Lower leg skin (tissue), 4 donors: ENCODE measurements around the gene NNMT. TPM values are rescaled to one million over a fixed set of nuclear protein-coding genes. Genes with fewer than 3 reads are reported as not detected.
"Not testable (repeated sequence)": the region's sequence is repeated elsewhere in the genome, so short reads cannot be mapped to it uniquely, and the experiment has no call there.

Source experiments
- DNase-seq, 2 donors: peaks; one replicate each; pipeline ENCODE4 v3.0.0-alpha.2; 2019; ENCODE audit warnings: low spot score in 2 of 2
- H3K4me3 ChIP-seq: fragments of 200-600 bp; sonication (generic); 2 replicates; pipeline ENCODE4 v1.5.1; 2017; ENCODE audit warnings: mild to moderate bottlenecking, low read depth; ENCODE audit not compliant: poor library complexity, severe bottlenecking
- CTCF ChIP-seq, 3 donors: fragments of 450-650 bp; IDR thresholded peaks; one replicate each; pipeline ENCODE4 v1.5.1; 2016; ENCODE audit warnings: antibody characterized with exemption in 3 of 3, mild to moderate bottlenecking in 3 of 3, moderate library complexity in 2 of 3
- POLR2A ChIP-seq, 2 donors: fragments of 450-650 bp; IDR thresholded peaks; one replicate each; pipeline ENCODE4 v1.6.1; 2016 to 2017; ENCODE audit warnings: antibody characterized with exemption in 2 of 2, mild to moderate bottlenecking in 1 of 2, moderate library complexity in 1 of 2
- whole genome bisulfite sequencing, 2 donors: methylation state at CpG; one replicate each; pipeline ENCODE4 v1.1.5; 2018; 5-methylcytosine and 5-hydroxymethylcytosine counted together
- intact Hi-C: fragments of 100-400 bp; cut with DNase I; formaldehyde crosslinking; loops from one replicate; pipeline ENCODE4 v1.15.0; 2023; ENCODE audit warnings: low total_unique reads
- total RNA-seq, 4 donors: library from RNA; depleted of rRNA; stranded (reverse); fragments of >200 nt; gene quantifications; one replicate each; pipeline ENCODE4 v1.1.0, GENCODE V29; 2016

The NNMT gene
- total RNA-seq, 4 donors from 2014 or later = 137 to 381 (median 145) TPM

DNA sequence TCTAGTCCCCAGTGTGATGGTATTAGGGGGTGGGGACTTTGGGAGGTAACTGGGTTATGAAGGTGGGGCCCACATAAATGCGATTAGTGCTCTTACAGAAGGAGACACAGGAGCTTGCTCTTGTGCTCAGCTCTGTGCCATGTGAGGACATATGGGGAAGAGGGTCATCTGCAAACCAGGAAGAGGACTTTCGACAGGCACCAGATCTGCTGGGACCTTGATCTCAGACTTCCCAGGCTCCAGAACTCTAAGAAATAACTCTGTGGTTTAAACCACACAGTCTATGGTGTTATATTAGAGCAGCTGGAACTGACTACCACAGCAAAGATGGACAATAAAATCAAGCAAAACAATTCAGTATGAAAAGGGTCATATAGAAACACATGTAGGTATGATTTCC, 26.7 kb downstream of the NNMT start:
- 92 to 93% methylated on average over 2 of the region's 2 CpGs for WGBS, 2 donors
- intact Hi-C loops = no loop called here

GRCh38 chr11:114326151-114326550, 30.0 kb downstream of the NNMT start:
- intact Hi-C loops = no loop called here
- WGBS, 2 donors = 89 to 91% methylated on average over 4 of the region's 4 CpGs
- TF ChIP-seq CTCF (IDR thresholded peaks at IDR 0.05) (no peak), POLR2A (IDR thresholded peaks at IDR 0.05) (no peak)
- no peak overlapping the region for H3K4me3 ChIP-seq
- no peak for DNase-seq

More for the DNA sequence above, 26.7 kb downstream of the NNMT start:
- no peak for TF ChIP-seq POLR2A (IDR thresholded peaks at IDR 0.05)
- no peak for TF ChIP-seq CTCF (IDR thresholded peaks at IDR 0.05)
- no peak for DNase-seq
- no peak overlapping the region for H3K4me3 ChIP-seq

GRCh38 chr11:114326776-114327175, 30.6 kb downstream of the NNMT start:
- intact Hi-C loops = no loop called here
- no peak for TF ChIP-seq CTCF (IDR thresholded peaks at IDR 0.05)
- TF ChIP-seq POLR2A (IDR thresholded peaks at IDR 0.05) = no peak
- no peak overlapping the region for H3K4me3 ChIP-seq
- WGBS, 2 donors = 71 to 92% methylated on average over 2 of the region's 2 CpGs
- DNase-seq = no peak

GRCh38 chr11:114330373-114330772, 34.2 kb downstream of the NNMT start:
- H3K4me3 ChIP-seq = no peak overlapping the region
- no peak for DNase-seq
- intact Hi-C loops = no loop called here
- WGBS, 2 donors = 83 to 96% methylated on average over 1 of the region's 1 CpG
- TF ChIP-seq POLR2A (IDR thresholded peaks at IDR 0.05) = no peak
- TF ChIP-seq CTCF (IDR thresholded peaks at IDR 0.05) = no peak

GRCh38 chr11:114340311-114341131, 44.3 kb downstream of the NNMT start:
- intact Hi-C loops = no loop called here
- no peak overlapping the region for H3K4me3 ChIP-seq
- TF ChIP-seq POLR2A (IDR thresholded peaks at IDR 0.05) = no peak
- TF ChIP-seq CTCF (IDR thresholded peaks at IDR 0.05) = peak in 1 of 3 donors; percentile 71
- 8 to 11% methylated on average over 18 of the region's 18 CpGs for WGBS, 2 donors
- peak; percentile 46 to 90 for DNase-seq

GRCh38 chr11:114341667-114342066, 45.5 kb downstream of the NNMT start:
- H3K4me3 ChIP-seq, intact Hi-C loops, DNase-seq: not testable (repeated sequence)
- 92 to 94% methylated on average over 3 of the region's 3 CpGs for WGBS, 2 donors
